GM18520 (cell line): Measurements from ENCODE around the gene CGRRF1.

Source experiments
- ATAC-seq: cut with Tn5 transposase; IDR thresholded peaks from one replicate; pipeline ENCODE4 v1.9.1; 2021; ENCODE audit not compliant: unreplicated experiment

CGRRF1 gene

GRCh38 chr14:54538055-54538454 is 28.3 kb downstream of the CGRRF1 start:
- ATAC-seq, result no peak

GRCh38 chr14:54547583-54547982 is 37.9 kb downstream of the CGRRF1 start:
- no peak for ATAC-seq

DNA sequence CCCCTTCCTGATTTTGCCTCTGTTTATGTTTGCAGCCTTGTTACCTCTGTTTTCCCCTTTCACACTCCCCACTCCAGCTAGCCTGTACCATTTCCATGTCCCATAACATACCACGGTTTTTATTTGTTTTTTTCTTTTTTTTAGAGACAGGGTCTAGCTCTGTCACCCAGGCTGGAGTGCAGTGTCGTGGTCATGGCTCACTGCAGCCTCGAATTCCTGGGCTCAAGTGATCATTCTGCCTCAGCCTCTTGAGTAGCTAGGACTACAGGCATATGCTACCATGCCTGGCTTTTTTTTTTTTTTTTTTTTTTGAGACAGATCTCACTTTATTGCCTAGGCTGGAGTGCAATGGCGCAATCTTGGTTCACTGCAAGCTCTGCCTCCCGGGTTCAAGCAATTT is 38.8 kb downstream of the CGRRF1 start:
- no peak for ATAC-seq

DNA sequence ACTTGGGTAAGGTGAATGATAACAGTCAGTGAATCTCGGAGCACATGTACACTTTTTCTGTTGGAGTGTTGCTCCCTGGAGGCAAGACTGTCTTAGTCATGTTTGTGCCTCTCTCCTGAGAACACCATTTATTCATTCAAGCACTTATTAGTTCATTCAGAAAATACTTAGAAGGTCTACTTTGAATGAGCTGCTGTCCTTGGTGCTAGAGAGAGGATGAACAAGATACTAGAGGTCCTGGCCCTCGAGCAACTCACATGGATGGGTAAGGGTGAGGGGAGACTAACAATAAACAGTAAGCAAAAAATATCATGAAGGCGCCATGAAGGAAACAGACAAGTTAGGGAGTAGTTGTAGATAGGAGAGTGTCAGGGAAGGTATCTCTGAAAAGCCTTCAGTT is 40.2 kb downstream of the CGRRF1 start:
- no peak for ATAC-seq

GRCh38 chr14:54550514-54550913 is 40.8 kb downstream of the CGRRF1 start:
- no peak for ATAC-seq

DNA sequence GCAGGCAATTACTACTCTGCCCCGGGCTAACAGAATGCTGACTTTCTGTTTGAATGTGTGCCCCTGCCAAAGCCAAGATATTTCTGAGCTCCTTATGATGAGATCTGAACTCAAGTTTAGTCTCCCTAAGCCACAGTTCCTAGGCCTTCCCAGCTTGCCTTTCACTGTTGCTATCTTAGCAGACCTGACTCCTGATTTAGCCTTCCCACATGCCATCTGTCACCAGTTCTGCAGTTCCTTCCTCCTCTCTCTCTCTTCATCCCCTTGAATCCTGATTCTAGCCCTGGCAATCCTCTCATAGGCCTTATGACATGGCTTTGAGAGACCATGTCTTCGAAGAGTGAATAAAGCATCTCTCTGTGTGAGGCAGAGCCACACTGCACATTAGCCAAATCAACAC is 44.7 kb downstream of the CGRRF1 start:
- ATAC-seq, result no peak

- no peak for ATAC-seq
Measured at GRCh38 chr14:54555651-54556050, 45.9 kb downstream of the CGRRF1 start.

DNA sequence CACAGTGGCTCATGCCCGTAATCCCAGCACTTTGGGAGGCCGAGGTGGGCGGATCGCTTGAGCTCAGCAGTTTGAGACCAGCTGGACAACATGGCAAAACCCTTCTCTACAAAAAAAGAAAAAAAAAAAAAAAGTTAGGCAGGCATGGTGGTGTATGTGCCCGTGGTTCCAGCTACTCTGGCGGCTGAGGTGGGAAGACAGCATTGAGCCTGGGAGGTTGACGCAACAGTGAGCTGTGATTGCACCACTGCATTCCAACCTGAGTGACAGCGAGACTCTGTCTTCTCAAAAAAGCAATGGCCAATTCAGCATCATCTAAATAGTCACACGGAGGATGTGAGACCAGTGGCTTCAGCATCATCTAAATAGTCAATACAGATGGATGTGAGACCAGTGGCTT is 46.8 kb downstream of the CGRRF1 start:
- no peak for ATAC-seq

DNA sequence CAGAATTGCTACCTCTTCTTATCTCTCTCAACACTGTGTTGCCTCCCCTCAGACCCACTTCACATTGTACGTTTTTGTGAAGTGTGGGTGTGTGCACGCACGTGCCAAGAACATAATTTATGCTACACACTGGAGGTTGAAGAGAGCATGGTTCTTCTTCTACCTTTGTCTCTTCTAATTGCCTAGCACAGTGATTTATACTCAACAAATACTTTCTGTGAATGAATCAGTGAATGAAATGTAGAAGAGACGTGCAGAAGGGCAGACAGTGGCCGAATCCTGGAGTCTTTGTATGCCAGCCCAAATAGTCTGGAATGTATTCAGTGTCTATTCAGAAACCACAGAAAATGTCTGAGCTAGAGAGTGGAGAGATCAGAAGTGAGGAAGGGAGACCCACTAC is 52.6 kb downstream of the CGRRF1 start:
- no peak for ATAC-seq

- no peak for ATAC-seq
Measured at GRCh38 chr14:54564071-54564867, 54.6 kb downstream of the CGRRF1 start.

DNA sequence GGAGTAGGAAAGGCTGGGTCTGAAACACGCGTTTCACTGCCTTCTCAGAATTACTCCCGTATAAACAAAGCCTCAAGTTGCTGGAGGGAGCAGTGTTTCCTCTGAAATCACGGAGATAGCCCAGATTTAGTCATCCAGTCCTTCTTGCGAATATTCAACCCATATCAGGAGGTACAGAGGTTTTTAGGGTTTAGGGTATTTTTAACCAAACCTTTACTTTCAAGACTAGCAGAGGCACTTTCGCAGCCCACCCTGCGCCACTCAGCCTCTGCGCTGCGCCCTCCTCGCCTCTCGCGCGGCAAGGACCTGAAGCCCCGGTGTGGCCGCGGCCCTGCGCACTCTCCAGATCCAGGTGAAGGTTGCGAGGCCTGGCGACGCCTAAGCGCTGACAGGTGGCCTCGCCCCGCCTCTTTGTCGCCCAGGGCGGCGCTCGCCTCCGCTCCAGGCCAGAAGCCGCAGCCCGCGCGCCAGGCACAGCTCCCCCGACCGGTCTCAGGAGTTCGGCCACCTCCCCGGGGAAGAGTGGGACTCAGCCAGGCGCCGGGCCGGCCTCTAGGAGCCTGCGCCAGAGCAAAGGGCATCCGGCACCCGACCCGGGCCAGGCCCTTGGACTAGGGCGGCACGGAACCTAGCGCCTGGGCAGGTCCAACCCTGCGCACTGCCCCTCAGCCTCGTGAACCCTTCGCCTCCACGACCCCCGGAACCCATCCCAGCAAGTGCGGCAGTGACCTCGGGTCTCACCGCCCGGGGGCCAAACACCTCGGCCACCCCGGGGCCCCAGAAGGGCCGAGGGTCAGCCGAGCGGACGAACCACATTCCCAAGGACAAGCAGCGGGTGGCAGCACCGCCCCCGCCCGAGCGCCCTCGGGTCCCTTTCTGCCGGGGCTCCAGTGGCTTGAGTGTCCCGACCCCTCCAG is 55.4 kb downstream of the CGRRF1 start:
- peak; percentile 32 for ATAC-seq

DNA sequence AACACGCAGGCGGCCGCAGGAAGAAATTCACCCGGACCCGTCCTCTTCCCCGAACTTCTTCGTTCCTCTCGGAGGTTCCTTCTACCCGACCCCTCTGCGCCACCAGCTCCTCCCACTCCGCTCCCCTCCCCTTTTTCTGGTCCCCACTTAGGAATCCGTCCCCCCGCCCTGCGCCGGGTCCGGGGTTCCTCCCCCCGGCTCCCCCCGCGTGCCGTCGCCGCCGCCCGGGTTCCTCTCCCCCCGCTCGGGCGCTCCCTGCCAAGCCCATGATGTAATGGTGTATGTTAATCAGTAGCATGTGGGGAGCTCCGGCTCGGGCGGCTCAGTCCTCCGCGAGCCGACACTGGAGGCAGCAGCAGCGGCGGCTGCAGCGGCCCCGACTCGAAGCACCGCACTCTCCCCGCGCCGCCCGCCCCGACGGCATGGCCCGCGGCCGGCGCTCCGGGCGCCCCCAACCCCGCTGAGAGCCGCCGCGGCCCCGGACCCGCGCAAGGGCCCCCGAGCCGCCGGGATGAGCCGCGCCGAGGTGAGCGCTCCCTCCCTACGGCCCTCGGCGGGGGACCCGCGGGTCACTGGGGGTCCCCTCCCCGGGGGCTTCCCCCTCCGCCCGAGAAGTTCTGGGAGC is 56.2 kb downstream of the CGRRF1 start:
- ATAC-seq, result peak; percentile 49

GRCh38 chr14:54566410-54567223 is 56.9 kb downstream of the CGRRF1 start, which contains the start of gene SAMD4A:
Gene SAMD4A (plus strand): TSS chr14:54567128. CDS start chr14:54567917, 789 bp downstream.
- ATAC-seq, result peak; percentile 16

DNA sequence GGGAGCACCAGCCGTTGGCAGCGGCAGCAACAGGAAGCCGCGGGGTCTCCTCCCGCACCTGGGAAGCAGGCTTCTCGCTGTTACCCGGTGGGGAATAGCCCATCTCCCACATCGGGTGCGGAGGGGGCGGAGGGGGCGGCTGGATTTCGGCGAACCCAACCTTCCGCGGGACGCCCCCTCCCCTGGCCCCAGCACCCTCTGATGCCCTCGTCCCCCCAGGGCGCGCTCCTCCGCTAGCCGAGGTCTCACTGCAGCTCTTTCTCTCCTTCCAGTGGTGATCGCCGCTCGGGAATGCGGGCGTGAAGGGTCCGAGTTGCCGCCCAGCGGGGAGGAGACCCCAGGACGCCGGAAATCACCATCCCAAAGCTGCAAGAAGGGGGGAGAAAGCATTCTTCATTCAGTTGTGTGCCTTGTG is 57.5 kb downstream of the CGRRF1 start:
- ATAC-seq, result no peak

DNA sequence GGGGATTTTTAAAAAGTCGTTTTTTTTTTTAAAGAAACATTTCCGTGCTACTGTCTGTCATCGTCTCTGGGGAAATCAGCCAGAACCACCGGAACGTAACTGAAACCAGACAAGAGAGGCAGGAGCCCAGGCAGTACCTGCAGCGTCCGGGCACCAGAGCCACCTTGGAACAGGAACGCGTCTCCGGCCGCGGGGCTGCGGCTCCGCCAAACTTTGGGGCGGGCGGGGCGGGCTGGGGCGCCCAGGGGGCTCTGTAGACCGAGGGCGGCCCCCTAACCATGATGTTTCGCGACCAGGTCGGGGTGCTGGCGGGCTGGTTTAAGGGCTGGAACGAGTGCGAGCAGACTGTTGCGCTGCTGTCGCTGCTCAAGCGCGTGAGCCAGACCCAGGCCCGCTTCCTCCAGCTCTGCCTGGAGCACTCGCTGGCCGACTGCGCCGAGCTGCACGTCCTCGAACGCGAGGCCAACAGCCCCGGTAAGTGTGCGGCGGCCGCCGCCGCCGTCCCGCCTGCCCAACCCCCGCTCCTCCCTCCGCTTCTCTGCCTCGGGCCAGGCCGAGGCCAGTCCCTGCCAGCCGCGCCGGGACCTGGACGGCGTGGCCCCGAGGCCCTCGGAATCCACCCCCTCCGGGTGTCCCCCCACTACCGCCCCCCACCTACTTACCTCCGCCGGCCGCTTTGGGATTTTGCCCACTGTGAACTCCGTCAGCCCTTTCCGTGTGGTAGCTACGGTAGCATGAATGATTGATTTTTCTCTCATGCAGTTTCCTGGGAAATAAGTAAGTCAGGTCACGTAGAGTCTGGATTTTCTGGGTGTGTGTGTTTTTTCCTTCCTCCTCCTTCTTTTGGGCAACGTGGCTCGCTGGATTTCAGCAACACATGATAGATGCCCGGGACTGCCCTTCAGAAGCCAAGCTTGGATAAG is 58.2 kb downstream of the CGRRF1 start:
- no peak for ATAC-seq

DNA sequence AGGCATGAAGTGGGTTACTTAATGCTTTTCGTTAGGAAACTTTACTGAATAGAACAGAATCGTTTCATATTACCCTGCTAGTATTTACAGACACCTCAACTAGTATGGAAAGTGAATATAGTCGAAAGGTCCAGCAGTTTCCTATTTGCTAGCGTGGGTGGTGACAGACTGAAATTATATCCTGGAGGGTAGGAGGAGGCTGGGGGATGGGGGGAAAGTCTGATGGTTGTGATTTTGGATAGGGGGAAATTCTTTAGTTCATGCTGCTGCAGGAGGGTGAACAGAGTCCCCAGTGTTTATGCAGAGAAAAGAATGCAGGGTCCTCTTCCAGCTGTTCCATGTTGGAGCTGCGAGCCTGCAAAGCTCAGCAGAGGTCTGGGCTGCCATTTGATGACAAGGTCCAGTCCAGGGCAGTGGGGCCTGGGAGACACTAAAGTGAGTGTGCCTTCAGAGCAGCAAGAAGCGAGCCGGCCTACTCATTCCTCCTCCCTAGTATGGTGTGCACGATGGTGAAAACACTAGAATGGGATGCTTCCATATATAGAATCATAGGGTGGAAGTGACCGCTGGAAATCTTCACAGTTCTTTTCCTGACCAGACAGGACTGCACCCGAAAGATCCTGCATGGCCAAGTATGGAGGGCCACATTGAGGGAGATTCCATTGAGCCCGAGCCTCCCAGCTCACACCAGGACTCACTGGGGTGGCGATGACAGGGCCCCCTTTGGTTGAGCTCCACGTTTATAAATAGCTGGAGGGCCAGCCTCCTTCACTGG is 59.3 kb downstream of the CGRRF1 start:
- no peak for ATAC-seq

DNA sequence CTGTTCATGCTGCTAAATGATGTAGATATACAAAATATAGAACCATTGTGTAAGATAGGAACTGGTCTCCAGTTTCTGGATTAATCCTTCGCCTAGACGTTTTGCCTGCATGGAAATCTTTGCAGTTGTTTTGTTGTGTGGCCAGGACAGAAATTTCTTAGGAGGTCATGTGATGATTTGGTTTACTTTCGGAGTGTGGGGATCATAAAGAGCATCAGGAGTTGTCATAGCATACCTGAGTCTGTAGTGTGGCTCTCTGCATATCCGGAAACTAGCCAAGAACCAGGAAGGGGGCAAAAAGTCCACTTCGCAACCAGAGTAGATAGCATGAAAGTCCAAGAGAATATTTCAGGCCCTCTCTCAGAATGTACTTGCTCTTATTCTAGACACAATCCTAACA is 60.3 kb downstream of the CGRRF1 start:
- ATAC-seq, result no peak

- ATAC-seq, result no peak
Measured at GRCh38 chr14:54570631-54571415, 61.1 kb downstream of the CGRRF1 start.
